Stimulated activated CD4-positive, alpha-beta T cell treated with anti-CD3 and anti-CD28 coated beads, Interleukin-1b, Interleukin-23, amount 100 ng/mL, for 24 hours (primary cell): ENCODE results near the gene HEATR9.
"Not testable (repeated sequence)": the region's sequence is repeated elsewhere in the genome, so short reads cannot be mapped to it uniquely, and the experiment has no call there.

ENCODE experiments used
- DNase-seq, 4 experiments: peaks; one replicate each; pipeline ENCODE4 v3.0.0-alpha.2; 2020; ENCODE audit warnings: low read depth in 4 of 4, low spot score in 1 of 4

Gene HEATR9, protein sequence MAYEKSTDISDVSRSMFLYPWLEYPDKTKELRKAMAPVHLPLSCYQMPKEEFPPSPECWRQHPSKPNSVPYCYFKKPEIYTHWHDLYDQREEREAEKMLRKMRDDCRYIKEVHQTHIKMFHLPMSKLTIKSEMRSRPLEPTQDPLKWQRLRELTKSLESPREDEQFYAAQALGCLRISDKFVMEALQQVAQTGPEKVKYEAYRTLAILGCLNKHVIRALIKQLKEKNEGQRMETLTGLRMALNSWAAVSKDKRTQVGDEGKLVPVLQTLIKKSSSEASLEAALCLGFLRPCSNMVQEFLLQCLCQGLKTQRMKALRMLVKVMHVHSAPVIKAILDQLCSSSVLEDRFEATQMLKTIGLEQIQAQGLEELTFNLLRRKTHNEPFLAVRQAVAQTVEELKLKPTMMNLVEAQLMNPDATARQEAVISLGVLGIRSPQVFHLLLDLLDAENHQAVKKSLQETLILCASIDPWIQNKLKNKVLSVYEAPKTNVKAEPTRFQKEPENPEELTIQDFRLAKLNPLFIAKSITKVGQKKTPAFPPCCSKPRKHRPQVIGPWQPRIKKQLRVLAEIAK

DNA sequence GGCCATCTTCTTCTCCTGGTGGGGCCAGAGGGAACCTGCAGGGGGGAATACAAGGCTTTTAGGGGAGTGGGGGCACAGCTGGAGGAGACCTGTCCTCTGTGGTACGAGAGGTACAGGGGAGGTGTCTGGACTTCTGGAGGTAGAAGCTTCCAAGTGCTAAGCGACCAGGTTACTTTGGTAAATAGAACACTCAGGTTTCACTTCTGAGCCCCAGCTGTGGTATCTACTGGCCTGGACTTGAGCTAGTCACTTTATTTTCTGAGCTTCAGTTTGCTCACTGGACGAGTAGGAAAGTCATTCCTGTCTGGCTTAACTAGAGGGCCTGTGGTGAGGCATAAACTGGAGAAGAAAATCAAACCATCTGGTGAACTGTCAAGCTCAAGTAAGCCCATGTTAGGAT lies at the start of gene HEATR9:
TSS of gene HEATR9 (minus strand) at position 155 of the 400 bp plus-strand sequence. CDS start at position 6, 149 bp downstream.
- no peak for DNase-seq

DNA sequence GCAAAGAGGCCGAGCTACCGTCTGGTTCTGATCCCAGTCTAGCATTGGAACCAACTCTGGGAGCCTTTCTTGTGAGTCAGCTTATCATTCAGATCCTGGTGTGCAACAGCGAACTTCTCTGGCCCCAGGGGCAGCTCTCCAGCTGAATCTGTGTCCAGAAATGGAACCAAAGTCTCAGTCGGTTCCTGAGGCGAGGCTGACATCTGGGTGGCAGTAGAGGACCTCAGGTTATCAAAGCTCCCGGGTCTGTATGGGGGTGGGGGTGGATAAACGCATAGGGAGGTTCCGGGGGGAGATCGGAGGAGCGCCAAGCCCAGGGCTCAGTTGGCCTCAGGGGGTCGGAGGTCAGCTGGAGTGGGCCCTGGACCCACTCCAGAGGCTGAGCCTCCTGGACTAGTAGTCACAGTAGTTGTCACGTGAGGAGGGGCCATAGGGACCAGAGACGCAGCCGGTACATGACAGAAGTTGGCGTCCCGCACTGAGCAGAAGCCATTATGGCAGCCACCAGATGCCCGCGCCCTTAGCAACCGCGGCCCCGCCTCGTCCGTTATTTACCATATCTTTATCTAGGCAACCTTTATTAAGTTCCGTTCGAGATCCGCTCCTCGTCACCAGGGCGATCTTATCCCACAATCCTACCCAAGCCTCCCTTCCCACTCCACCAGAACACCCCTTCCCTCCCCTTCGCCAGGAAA lies 49.0 kb upstream of the HEATR9 start:
- DNase-seq: no peak

DNA sequence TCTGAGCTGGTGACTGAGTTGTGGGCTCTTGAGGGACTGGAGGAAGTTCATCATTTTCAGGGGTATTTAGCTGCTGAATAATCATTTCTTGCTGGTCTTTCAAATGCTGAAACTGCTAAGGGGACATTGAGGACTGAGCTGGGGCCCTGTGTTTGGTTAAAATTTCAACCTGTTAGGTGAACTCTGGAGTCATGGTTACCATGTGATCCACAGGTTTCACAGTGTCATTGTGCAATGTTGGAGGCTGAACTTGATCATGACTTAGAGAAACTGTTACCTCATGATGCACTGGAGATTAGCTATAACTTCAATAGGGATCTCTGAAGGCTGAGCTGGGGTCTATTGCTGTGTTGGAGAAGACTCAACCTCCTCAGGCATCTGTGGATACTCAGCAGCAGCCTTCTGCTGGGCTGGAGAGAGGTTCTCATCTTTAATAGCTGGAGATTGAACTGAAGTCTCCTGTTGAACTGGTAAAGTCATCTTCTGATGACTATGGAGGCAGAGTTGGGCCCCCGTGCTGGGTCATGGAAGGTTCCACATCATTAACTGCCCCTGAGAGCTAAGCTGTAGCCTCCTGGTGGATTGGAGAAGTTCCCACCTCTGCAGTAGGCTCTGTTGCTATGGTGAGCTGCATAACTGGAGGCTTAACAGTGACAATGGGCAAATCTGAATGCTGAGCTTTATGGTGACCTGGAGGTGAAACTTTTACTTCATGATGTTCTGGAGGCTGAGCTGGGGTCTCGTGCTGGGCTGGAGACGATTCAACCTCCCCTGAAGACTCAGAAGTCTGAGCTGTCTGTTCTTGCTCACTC lies 46.7 kb upstream of the HEATR9 start:
- DNase-seq: no peak

DNA sequence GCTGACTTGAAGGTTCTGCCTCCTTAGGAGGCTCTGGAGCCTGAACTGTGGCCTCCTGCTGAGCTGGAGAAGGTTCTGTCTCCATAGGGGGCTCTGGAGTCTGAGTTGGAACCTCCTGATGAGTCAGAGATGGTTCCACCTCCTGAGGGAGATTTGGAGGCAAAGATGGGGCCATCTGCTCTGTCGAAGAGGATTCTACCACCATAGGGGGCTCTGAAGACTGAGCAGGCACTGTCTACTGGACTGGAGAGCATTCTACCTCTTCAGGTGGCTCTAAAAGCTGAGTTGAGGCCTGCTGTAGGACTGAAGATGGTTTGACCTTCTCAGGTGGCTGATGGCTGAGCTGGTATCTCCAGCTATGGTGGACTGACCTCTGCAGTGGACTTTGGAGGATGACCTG lies 45.7 kb upstream of the HEATR9 start:
- no peak for DNase-seq

DNA sequence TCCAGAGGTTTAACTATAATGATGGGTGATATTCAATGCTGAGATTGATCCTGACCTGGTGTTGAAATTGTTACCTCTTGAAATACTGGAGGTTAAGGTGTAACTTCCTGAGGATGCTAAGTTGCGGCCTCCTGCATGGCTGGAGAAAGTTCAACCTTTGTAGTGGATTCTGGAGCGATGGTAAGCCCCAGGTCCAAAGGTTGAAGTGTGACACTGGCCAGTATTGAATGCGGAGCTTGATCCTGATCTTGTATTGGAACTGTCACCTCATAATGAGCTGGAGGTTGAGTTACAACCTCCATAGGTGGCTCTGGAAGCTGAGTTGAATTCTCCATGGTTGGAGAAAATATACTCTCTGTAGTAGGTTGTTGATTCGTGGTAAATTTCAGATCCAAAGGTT lies 44.9 kb upstream of the HEATR9 start:
- DNase-seq: no peak

DNA sequence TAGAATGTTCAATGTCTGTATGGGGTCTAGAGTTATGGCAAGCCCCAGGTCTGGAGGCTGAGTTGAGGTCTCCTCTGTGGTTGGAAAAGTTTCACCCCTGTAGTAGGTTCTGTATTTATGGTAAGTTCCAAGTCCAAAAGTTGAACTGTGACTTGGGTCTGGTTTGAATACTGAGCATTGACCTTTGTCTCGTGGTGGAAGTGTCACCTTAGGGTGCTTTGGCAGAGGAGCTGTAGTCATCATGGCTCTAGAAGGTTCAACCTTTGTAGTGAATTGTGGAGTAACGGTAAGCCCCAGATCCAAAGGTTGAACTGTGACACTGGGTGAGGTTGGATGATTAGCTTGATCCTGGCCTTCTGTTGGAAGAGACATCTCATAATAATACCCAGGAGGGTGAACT lies 44.3 kb upstream of the HEATR9 start:
- no peak for DNase-seq

DNA sequence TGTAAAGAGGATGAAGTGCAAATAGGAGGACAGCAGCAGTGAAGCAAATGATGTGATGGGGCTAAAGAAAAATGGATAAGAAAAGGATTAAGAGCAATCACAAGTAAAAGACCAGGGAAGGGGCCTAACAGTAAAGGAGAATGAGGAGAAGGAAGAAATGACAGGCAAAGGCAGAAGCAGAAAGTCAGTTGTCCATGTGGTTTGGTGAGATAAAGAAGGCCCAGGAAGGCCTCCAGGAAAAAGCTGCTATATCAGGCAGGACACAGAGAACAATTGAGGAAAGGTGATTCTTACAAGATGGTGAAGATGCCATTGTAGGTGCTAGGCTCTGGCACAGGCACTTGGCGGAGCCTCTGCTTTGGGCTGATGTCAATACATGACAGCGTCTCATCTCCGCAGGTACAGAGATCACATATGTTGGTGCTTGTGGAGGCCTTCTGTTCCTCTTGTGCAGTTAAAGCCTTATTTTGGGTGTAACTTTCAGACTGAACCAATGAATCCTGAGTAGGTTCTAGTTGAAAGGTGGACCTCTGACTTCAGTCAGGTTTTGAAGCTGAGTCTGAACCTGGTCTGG lies 43.7 kb upstream of the HEATR9 start:
- DNase-seq: no peak

DNA sequence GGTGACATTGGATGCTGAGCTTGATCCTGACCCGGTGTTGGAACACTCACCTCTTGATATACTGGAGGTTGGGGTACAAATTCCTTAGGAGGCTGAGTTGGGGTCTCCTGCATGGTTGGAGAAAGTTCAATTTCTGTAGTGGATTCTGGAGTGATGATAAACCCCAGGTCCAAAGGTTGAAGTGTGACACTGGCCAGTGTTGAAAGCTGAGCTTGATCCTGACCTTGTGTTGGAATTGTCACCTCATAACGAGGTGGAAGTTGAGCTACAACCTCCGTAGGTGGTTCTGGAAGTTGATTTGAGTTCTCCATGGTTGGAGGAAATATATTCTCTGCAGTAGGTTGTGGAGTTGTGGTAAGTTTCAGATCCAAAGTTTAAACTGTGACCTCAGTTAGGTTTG lies 40.7 kb upstream of the HEATR9 start:
- no peak for DNase-seq

DNA sequence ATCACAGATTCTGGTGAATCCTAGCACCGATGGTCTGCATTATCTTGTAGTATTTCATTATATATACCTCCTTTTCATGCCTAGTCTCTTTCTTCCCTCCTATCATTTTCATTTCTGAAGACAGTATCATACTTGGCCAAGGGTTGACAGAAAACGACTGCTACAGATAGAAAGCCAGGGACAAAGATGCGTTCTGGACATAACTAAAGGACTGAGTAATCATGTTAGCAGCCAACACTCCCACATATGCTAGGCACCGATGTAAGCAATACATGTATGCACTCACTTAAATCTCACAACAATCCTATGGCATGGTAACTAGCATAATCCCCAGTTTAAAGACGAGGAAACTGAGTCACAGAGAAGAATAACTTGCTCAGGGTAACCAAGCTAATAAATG lies 39.0 kb upstream of the HEATR9 start:
- DNase-seq: no peak

DNA sequence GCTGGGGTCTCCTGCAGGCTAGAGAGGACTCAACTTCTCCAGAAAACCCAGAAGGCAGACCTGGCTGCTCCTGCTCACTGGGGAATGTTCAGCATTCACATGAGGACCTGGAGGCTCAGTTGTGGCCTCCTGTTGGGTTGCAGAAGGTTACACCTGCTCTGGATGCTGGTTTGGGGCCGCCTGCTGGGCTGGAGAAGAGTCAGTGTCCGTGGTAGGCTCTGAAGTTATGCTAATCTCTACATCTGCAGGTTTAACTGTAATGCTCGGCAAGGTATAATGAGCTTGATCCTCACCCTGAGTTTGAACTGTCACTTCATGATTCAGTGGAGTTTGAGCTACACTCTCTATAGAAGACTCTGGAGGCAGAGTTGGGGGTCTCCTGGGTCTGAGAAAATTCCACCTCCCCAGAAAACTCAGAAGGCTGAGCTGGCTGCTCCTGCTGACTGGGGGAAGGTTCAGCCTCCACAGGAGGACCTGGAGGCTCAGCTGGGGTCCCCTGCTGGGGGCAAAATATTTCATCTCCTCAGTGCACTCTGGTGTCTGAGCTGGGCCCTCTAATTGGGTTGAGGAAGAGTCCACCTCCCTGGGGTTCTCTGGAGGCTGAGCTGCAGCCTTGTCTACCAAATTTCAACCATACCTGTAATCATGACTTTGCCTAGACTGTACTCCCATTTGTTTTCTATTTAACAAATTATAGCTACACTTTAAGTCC lies 38.4 kb upstream of the HEATR9 start:
- no peak for DNase-seq

DNA sequence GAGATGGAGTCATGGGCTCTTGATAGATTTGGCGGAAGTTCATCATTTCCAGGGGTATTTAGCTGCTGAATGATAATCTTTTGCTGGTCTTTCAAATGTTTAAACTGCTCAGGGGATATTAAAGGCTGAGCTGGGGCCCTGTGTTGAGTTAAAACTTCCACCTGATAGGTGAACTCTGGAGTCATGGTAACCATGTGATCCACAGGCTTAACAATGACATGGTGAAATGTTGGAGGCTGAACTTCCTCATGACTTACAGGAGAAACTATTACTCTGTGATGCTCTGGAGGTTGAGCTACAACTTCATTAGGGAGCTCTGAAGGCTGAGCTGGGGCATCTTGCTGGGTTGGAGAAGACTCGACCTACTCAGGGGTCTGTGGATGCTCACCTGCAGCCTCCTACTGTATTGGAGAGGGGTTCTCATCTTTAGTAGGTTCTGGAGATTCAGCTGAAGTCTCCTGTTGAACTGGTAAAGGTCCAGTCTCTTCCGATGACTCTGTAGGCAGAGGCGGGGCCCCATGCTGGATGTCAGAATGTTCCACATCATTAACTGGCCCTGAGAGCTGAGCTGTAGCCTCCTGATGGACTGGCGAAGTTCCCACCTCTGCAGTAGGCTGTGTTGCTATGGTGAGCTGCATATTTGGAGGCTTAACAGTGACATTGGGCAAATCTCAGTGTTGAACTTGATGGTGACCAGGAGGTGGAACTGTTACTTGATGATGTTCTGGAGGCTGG lies 37.7 kb upstream of the HEATR9 start:
- DNase-seq: no peak

DNA sequence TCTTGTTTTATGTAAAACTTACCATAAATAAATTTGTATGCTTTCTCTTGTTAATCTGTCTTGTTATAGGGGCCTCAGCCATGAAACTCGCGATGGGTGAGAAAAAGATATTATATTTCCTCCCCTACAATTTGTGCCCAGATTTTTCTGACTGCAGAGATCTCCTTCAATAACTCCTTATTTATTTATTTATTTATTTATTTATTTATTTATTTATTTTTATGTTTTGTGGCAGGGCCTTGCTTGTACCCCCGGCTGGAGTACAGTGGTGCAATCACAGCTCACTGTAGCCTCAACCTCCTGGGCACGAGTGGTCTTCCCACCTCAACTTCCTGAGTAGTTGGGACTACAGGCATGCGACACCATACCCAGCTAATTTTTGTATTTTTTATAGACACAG lies 34.8 kb upstream of the HEATR9 start:
- DNase-seq: no peak

DNA sequence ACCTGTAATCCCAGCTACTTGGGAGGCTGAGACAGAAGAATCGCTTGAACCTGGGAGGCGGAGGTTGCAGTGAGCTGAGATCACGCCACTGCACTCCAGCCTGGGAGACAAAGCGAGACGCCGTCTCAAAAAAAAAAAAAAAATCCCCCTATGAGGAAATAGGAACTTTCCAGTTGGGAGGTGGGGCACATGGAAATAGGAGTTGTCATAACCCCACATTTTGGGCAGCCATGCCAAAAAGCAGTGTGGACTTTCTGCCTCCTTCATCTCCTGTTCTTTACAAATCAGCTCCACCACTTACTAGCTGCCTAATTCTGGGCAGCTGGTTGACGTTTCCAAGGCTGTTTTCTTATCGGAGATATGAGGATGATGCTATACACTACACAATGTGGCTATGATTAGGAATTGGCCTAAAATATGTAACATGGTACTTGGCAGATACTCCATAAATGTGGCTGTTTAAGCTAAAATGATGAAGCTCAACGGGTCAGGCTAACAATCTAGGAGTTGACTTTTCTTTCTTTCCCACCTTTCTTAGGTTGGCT lies 33.0 kb upstream of the HEATR9 start:
- DNase-seq: no peak

DNA sequence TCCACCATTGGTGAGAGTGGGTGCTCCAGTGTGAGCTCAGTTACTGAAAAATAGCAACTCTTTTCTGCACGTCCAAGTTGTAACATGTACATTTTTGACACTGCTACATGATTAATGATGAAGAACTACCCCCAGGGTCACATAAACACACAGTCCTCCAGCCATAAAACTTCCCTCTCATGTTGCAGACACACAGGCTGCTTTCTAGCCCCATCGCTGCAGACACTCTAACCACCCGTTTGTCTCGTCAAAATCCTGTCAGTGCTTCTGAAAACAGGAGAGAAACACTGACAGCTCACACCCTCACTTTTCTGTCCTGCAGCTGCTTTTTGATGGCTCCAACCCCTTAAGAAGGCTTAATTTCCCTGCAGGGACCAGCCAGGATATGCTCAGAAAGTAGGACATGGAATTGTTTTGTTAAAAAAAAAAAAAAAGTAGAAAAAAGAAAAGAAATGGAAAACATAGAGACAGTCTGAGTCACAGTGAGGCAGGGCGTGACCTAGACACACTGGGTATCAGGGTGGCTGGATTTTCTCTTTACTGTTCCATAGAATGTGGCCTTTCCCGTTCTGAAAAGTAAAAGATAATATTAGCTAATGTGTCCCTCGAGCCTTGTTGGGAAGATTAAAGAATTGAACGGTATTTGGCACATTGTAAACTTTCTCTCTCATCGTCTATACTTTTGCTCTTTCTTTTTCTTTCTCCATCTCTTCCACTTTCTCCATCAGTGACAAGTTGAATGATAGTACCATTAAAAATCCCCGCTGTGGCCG lies 32.2 kb upstream of the HEATR9 start:
- DNase-seq: no peak

DNA sequence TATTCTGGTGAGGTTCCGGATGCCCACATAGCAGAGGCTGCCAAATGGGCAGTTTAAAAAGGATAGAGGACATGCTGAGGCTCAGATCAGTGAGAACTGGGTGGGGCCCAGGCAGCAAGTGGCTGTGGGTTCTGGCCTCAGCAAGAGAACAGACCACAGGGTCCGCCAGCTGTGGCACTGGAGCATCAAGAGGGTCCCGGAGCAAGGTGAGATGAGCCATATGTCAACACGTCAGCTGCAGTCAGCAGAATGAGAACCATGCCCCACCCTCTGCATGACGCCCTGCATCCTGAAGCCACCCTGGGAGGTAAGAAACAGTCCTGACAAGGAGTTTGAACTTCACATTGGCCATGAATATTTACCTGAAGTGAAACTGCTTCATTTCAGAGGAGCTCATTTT lies 31.6 kb upstream of the HEATR9 start:
- DNase-seq: no peak

DNA sequence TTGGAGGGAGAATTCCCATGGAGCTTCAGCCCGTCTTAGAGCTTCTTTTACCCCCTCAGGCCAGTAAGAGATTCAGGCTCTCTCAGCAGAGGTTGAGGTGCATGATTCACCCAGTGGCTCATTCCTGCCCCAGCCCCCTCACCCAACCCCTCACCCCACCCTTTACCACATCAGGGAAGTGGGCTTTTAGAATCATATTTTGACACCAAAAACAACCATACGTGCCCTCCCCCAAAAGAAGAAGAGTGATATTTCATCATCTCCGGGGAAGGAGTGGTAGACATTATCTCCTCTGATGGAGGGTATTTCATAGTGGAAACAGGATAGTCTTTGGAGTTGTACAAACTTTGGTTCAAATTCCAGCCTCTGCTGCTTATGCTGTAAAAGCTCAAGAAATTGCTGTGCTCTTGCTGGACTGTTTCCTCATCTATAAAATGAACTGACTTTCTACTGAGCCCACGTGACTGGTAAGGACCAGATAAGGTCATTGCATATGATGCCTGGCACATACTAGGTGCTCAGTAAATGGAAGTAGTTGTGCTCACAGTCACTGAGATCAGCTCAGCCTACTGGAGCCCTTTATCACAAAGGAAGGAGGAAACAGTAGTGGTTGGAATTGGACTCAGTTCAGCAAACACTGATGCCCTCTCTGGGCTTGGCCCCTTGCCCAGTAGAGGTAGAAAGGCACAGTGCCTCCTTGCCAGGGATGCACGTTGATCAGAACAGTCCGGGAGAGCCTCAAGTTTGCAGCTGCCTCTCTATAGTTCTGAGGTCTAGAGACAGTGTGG lies 29.8 kb upstream of the HEATR9 start:
- DNase-seq: no peak

DNA sequence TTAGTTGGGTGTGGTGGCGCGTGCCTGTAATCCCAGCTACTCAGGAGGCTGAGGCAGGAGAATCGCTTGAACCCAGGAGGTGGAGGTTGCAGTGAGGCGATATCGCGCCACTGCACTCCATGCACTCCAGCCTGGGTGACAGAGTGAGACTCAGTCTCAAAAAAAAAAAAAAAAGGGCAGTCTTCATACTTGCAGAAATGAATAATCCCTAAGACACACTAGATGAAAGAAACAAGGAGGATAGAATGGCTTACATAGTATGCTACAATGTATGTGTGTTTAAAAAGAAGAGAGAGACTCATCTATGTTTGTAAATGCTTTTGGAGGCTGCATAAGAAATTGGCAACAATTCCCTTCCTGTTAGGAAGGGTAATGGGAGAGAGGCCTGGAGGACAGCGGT lies 29.1 kb upstream of the HEATR9 start:
- not testable (repeated sequence) for DNase-seq
